Stimulated activated CD4-positive, alpha-beta T cell treated with anti-CD3 and anti-CD28 coated beads, Interleukin-4, amount 100 ng/mL, for 1 hour (primary cell): ENCODE results near the gene PIEZO2.

ENCODE experiments used
- DNase-seq: peaks from one replicate; pipeline ENCODE4 v3.0.0-alpha.2; 2020

PIEZO2 gene

GRCh38 chr18:11112286-11112685 lies 37.1 kb downstream of the PIEZO2 start:
- DNase-seq, result no peak

- no peak for DNase-seq
Observed at GRCh38 chr18:11110509-11110908, 38.9 kb downstream of the PIEZO2 start.

GRCh38 chr18:11108947-11109346 lies 40.4 kb downstream of the PIEZO2 start:
- DNase-seq, result no peak

- no peak for DNase-seq
Observed at GRCh38 chr18:11106894-11107293, 42.5 kb downstream of the PIEZO2 start.

- DNase-seq, result no peak
Observed at GRCh38 chr18:11105463-11105862, 43.9 kb downstream of the PIEZO2 start.

GRCh38 chr18:11104307-11104706 lies 45.1 kb downstream of the PIEZO2 start:
- DNase-seq, result no peak

GRCh38 chr18:11096839-11097750 lies 52.3 kb downstream of the PIEZO2 start:
- no peak for DNase-seq

GRCh38 chr18:11096411-11096810 lies 53.0 kb downstream of the PIEZO2 start:
- no peak for DNase-seq

GRCh38 chr18:11095674-11096293 lies 53.6 kb downstream of the PIEZO2 start:
- no peak for DNase-seq

GRCh38 chr18:11095211-11095610 lies 54.2 kb downstream of the PIEZO2 start:
- DNase-seq, result no peak

- DNase-seq, result no peak
Observed at GRCh38 chr18:11091746-11092145, 57.6 kb downstream of the PIEZO2 start.

- DNase-seq, result no peak
Observed at GRCh38 chr18:11089931-11090715, 59.2 kb downstream of the PIEZO2 start.

GRCh38 chr18:11081009-11081532 lies 68.3 kb downstream of the PIEZO2 start:
- DNase-seq, result no peak

GRCh38 chr18:11078491-11078890 lies 70.9 kb downstream of the PIEZO2 start:
- DNase-seq, result no peak

GRCh38 chr18:11077548-11078187 lies 71.7 kb downstream of the PIEZO2 start:
- DNase-seq, result no peak

GRCh38 chr18:11074889-11075288 lies 74.5 kb downstream of the PIEZO2 start:
- no peak for DNase-seq

- DNase-seq, result no peak
Observed at GRCh38 chr18:11073971-11074370, 75.4 kb downstream of the PIEZO2 start.

GRCh38 chr18:11072632-11073031 lies 76.7 kb downstream of the PIEZO2 start:
- DNase-seq, result no peak

GRCh38 chr18:11071300-11071699 lies 78.1 kb downstream of the PIEZO2 start:
- DNase-seq, result no peak

- DNase-seq, result no peak
Observed at GRCh38 chr18:11070593-11070992, 78.8 kb downstream of the PIEZO2 start.

GRCh38 chr18:11066038-11066437 lies 83.3 kb downstream of the PIEZO2 start:
- no peak for DNase-seq

- no peak for DNase-seq
Observed at GRCh38 chr18:11064727-11065460, 84.5 kb downstream of the PIEZO2 start.
